Mononuclear cell (primary cell): ENCODE measurements around the gene GP1BB. TPM values are rescaled to one million over a fixed set of nuclear protein-coding genes. Genes with fewer than 3 reads are reported as not detected.

Experiments used
- H3K27me3 ChIP-seq: 2 replicates; pipeline ENCODE4 v1.6.0; 2011; ENCODE audit warnings: low read length, control low read depth; ENCODE audit not compliant: insufficient read depth
- H3K4me1 ChIP-seq: 2 replicates; pipeline ENCODE4 v1.5.1; 2011; ENCODE audit warnings: mild to moderate bottlenecking, low read length, control low read depth; ENCODE audit not compliant: insufficient read depth
- H3K4me3 ChIP-seq: 2 replicates; pipeline ENCODE4 v1.5.1; 2011; ENCODE audit warnings: mild to moderate bottlenecking, low read length, moderate library complexity
- H3K9me3 ChIP-seq: 2 replicates; pipeline ENCODE4 v1.5.1; 2011; ENCODE audit warnings: low read depth, mild to moderate bottlenecking, control low read depth, low read length
- total RNA-seq: library from RNA; depleted of rRNA; stranded (reverse); fragments of >200 nt; gene quantifications from one replicate; pipeline ENCODE4 v1.2.3, GENCODE V29; 2012

GP1BB gene
- total RNA-seq, 1 donor: 36.1 TPM

GRCh38 chr22:19757140-19757984 is 34.0 kb downstream of the GP1BB start:
- Histone ChIP-seq H3K9me3 (no peaks in the 10 kb centered on the region), H3K4me1 (peaks cover 23% of the 10 kb centered on the region), H3K4me3 (peak overlapping the region; percentile 10), H3K27me3 (peaks cover 69% of the 10 kb centered on the region)

GRCh38 chr22:19757985-19758895 is 34.9 kb downstream of the GP1BB start:
- Histone ChIP-seq H3K9me3 (no peaks in the 10 kb centered on the region), H3K27me3 (peaks cover 73% of the 10 kb centered on the region), H3K4me1 (peaks cover 23% of the 10 kb centered on the region), H3K4me3 (no peak overlapping the region)

DNA sequence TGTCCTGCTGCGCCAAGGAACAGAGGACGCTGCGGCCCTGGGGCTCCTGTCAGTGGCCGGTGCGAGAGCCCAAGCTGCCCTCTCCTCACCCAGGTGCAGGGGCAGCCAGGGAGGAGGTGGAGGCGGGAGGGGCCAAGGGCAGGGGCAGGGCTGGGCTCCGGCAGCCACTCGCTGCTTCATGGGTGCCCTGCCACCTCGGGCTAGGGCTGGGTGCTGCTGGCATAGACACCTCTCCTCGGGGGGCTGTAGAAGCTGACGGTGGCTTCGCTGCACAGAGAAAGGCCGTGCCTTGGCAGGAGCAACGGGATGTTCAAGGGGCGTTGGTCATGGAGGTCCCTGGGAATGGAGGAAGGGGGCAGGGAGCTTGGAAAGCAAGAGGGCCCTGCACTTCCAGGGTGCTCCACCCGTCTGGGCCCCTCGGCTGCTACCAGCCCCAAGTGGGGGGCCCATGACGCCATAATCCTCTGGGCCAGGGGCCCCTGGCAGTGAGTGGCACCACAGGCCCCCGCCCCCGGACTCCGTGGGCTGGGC is 35.6 kb downstream of the GP1BB start:
- peaks cover 73% of the 10 kb centered on the region for H3K27me3 ChIP-seq

GRCh38 chr22:19759427-19760057 is 36.2 kb downstream of the GP1BB start:
- Histone ChIP-seq H3K27me3 (peaks cover 73% of the 10 kb centered on the region), H3K4me3 (no peak overlapping the region), H3K9me3 (no peaks in the 10 kb centered on the region), H3K4me1 (peaks cover 23% of the 10 kb centered on the region)

More for the DNA sequence above, 35.6 kb downstream of the GP1BB start:
- Histone ChIP-seq H3K9me3 (no peaks in the 10 kb centered on the region), H3K4me3 (no peak overlapping the region), H3K4me1 (peaks cover 23% of the 10 kb centered on the region)

DNA sequence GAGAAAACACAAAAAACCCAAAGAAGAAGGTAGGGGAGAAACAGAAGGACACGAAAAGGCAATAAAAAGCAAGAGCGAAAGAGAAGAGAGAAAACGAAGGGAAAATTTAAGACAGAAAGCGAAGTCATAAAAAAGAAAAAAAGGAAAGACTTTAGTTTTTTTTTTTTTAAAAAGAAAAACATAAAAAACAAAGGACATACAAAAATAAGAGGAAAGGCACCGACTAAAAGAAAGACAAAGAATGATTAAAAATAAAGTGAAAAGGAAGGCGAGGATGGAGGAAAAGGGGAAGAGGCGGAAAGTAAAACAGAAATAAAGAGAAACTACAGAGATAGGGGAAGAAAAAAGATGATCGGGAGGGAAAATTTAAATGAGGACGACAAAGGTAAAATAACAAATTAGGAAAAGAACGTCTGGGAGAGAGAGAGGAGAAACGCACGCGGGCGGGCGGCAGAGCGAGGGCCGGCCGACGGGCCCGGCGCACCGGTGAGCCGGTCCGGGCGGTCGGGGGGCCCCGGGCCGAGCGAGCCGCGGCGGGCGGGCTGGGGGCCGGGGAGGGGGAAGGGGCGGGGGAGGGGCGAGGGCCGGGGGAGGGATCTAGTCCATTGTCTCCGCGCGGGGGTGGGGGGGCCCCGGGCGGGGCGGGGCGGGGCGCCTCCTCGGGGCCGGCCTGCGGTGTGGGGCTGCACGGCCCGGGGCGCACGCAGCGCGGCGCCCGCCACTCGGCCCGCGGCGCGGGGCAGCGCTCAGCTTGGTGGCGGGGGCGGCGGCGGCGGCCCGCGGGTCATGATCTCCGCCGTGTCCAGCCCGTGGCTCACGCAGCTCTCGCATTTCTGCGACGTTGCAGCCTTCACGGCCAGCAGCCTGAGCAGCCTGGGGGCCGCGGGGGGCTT is 37.0 kb downstream of the GP1BB start, which contains the start of gene TBX1:
Gene TBX1, plus strand, starts transcription at position 721 of the 893 bp plus-strand sequence. Its CDS starts 66 bp downstream, at position 787.
- no peak within 1 kb of the TSS for H3K4me3 ChIP-seq

DNA sequence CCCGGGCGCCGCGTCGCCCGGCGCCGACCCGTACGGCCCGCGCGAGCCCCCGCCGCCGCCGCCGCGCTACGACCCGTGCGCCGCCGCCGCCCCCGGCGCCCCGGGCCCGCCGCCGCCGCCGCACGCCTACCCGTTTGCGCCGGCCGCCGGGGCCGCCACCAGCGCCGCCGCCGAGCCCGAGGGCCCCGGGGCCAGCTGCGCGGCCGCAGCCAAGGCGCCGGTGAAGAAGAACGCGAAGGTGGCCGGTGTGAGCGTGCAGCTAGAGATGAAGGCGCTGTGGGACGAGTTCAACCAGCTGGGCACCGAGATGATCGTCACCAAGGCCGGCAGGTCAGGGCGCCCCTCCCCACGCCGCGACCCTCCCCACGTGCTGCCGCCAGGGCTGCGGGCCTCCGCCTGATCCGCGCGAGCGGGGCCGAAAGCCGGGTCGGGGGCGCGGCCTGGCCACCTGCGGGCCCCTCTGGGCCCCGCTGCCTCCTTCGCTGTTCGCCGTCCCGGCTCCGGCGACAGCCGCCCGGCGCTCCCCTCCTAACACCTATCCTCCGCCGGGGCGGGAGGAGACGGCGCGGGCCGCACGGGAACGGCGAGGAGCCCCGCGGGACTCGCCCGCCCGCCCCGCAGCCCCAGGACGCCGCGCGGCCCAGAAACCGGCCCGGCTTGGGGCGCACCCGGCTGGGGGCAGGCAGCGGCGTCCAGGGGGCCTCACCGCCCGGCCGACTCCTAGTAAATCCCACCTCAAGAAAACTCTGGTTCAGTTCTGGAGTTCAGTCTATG is 37.8 kb downstream of the GP1BB start:
- no peak overlapping the region for H3K4me3 ChIP-seq
- peaks cover 19% of the 10 kb centered on the region for H3K4me1 ChIP-seq
- H3K9me3 ChIP-seq: no peaks in the 10 kb centered on the region
- peaks cover 74% of the 10 kb centered on the region for H3K27me3 ChIP-seq

More for the DNA sequence above, 37.0 kb downstream of the GP1BB start, which contains the start of gene TBX1:
- Histone ChIP-seq H3K9me3 (no peaks in the 10 kb centered on the region), H3K4me1 (peaks cover 23% of the 10 kb centered on the region), H3K27me3 (peaks cover 76% of the 10 kb centered on the region)

- Histone ChIP-seq H3K9me3 (no peaks in the 10 kb centered on the region), H3K27me3 (peaks cover 74% of the 10 kb centered on the region), H3K4me1 (peaks cover 15% of the 10 kb centered on the region), H3K4me3 (no peak overlapping the region)
Measured at GRCh38 chr22:19761725-19762567, 38.6 kb downstream of the GP1BB start.

- H3K27me3 ChIP-seq: peaks cover 76% of the 10 kb centered on the region
Measured at GRCh38 chr22:19762568-19763457, 39.5 kb downstream of the GP1BB start.

GRCh38 chr22:19763458-19764298 is 40.3 kb downstream of the GP1BB start:
- Histone ChIP-seq H3K27me3 (peaks cover 78% of the 10 kb centered on the region), H3K4me3 (no peak overlapping the region), H3K4me1 (peaks cover 17% of the 10 kb centered on the region), H3K9me3 (no peaks in the 10 kb centered on the region)

More at GRCh38 chr22:19762568-19763457, 39.5 kb downstream of the GP1BB start:
- Histone ChIP-seq H3K4me1 (peaks cover 17% of the 10 kb centered on the region), H3K9me3 (no peaks in the 10 kb centered on the region), H3K4me3 (no peak overlapping the region)

- Histone ChIP-seq H3K4me1 (peaks cover 17% of the 10 kb centered on the region), H3K9me3 (no peaks in the 10 kb centered on the region), H3K27me3 (peaks cover 77% of the 10 kb centered on the region), H3K4me3 (no peak overlapping the region)
Measured at GRCh38 chr22:19764299-19764593, 40.9 kb downstream of the GP1BB start.
